GDM1 (cell line): ENCODE measurements around the gene SYCE1.
"Not testable (repeated sequence)": the region's sequence is repeated elsewhere in the genome, so short reads cannot be mapped to it uniquely, and the experiment has no call there.

ENCODE experiments used
- DNase-seq: peaks from one replicate; lab custom pipeline; 2025; lab: John Stamatoyannopoulos, UW

The SYCE1 gene, protein sequence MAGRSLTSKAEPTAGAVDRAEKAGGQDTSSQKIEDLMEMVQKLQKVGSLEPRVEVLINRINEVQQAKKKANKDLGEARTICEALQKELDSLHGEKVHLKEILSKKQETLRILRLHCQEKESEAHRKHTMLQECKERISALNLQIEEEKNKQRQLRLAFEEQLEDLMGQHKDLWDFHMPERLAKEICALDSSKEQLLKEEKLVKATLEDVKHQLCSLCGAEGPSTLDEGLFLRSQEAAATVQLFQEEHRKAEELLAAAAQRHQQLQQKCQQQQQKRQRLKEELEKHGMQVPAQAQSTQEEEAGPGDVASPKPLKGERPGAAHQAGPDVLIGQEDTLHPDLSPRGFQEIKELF

DNA sequence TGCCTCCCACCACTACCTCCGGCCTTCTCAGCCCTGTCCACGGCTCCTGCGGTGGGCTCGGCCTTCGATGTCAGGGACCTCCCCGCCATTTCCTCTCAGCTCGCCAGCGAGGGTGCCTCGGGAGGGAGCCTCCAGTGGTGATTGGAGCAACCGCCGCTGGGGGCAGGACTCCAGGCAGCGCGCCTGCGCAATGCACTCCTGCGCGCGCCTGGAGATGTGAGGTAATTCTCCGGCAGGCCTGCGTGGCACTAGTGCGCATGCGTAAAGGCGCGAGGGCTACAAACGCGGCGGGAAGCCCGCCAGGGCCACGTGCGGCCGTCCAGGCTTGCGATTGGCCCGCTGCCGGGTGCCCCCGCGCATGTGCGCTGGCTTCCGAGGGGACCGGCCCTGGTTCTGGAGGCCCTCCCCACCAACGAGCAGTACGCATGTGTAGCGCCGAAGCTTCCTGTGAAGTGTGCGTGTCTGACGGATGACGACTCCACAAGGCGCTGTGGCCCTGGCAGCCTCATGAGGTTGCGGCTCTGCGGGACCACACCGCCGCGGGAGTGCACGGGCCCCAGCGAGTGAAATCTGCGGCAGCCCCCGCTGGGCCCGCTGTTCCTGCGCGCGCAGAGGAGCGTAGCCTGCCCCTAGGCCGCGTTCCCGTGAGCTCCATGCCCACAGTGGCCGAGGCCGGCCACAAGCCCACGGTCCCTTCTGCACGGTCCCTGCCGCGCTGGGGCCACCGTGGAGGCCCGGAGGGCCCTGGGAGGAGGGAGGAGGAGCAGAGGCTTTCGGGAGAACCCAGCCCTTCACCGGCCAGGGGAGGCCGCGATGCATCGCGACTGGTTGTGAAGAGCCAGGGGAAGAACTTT lies at the start of gene SYCE1:
Gene SYCE1, minus strand, starts transcription at position 143 of the 854 bp plus-strand sequence. Its CDS starts 54 bp downstream, at position 89.
- no peak for DNase-seq

DNA sequence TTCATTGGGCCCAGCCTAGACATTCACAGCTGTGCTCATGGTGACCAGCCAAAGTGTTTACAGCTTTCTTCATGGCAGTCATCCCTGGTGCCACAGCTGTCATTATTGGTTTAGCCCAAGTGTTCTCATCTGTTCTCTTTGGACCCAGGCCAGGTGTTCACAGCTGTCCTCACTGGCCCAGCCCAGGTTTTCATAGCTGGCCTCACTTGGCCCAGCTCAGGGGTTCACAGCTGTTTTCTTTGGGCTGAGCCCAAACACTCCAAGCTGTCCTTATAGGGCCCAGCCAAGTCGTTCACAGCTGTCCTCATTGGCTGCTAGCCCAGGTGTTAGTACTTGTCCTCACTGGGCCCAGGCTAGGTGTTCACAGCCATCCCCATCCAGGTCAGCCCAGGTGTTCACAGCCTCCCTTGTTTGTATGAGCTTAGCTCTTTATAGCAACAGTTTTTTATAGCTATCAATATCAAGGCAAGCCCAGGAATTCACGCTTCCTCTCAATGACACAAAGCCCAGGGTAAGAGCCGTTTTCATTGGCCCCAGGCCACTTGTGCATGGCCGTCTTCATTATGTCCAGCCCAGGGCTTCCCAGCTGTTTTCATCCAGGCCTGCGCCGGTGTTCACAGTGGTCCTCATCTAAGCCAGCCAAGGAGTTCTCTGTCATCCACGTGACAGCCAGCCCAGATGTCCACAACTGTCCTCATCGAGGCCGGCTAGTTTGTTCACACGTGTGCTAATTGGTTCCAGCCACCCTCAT lies 49.6 kb upstream of the SYCE1 start:
- DNase-seq: no peak

DNA sequence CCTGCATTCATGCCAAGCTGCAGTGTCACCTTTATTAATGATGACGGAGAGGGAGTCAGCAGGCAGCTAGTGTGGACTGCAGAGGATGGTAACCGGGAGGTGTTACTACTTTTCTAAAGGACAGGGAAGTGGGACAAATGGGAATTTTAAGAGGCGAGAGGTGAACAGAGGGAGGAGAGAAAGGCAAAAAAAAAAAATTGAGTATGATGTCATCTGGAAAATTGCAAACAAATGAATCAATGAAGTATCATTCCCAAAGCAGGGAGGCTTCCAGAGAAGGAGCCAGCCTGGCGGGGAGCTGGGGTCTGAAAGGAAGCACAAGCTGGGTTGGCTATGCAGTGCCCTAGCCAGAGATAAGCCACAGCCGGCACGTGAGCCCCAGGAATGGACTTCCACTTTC lies 48.3 kb upstream of the SYCE1 start:
- DNase-seq: no peak

DNA sequence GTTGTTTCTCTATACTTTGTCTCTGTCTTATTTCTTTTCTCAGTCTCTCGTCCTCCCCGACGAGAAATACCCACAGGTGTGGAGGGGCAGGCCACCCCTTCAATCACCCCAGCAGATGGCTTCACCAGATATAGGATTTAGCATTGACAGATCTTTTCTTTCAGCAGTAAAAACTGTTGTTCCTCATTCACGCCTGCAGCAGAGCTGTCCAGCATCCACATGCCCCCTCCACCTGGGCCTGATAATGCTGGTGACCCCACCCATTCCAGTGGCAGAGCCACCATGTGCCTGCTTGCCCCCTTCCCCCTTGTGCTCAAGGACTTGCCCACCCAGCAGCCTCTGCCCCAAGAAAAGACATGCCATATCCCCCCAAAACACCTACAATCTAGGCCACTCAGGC lies 45.7 kb upstream of the SYCE1 start:
- DNase-seq: no peak

DNA sequence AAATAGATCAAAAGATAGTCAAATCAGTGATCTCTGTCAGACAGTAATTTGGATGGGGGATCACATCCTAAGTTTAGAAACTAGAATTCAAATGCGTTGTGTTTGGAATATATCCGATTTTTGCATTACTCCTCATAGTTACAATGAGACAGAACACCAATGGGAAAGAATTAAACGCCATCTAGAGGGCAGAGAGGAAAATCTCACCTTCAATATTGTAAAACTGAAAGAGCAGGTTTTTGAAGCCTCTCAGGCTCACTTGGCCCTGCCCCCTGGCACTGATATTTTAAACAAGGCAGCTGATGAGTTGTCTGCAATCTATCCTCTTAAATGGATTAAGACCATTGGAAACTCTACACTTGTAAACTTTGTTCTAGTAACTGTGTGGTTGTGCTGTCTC lies 43.5 kb upstream of the SYCE1 start:
- DNase-seq: peak; percentile 24

DNA sequence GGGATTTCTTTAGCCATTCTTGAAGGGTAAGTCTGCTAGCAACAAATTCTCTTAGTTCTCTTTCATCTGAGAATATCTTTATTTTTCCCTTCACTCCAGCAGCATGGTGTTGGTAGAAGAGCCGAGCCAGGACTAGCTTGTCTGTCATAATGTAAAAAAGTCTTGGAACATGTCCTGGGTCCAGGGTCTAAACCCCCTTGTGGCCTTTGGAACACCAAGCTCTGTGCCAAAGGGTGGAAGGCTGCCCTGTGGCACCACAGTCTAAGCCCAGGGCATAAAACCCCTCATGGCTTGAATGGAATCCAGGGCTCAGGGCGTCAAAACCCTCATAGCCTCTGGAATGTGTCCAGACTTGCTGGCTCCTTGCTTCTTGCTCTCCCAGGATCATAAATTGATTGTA lies 38.1 kb upstream of the SYCE1 start:
- DNase-seq: not testable (repeated sequence)

DNA sequence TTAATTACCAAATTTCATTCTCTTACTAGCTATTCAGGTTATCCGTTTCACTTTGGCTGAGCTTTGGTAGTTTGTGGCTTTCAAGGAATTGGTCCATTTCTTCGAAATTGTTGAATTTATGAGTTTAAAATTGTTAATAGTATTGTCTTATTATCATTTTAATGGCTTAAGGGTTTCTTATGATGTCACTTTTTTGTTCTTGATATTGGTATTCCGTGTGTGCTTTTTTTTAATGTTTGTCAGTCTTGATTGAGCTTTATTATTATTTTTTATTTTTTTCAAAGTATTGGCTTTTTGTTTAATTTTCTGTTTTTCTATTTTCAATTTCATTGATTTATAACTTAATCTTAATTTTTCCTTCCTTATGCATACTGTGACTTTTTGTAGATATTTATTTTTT lies 35.3 kb upstream of the SYCE1 start:
- DNase-seq: no peak

DNA sequence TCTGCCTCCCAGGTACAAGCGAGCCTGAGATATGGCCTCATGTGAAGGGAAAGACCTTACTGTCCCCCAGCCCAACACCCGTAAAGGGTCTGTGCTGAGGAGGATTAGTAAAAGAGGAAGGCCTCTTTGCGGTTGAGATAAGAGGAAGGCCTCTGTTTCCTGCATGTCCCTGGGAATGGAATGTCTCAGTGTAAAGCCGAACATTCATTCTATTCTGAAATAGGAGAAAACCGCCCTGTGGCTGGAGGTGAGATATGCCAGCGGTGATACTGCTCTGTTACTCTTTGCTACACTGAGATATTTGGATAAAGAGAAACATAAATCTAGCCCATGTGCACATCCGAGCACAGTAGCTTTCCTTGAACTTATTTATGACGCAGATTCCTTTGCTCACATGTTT lies 34.5 kb upstream of the SYCE1 start:
- DNase-seq: peak; percentile 72

DNA sequence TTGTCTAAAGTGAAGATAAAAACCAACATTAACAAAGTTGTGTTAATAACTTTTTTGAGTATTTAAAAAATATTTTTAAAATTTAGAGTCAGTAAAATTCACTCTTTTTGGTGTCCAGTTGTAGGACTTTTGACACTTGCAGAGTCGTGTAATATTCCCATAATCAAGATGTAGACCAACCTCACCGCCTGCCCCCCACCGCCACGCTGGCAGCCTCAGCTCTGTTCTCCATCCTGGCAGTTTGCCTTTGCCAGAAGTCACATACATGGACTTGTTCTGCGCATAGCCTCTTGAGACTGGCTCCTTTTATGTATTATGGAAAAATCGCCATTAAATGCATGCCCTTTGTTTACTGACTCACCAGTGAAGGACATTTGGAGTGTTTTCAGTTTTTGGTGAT lies 27.3 kb upstream of the SYCE1 start:
- no peak for DNase-seq

DNA sequence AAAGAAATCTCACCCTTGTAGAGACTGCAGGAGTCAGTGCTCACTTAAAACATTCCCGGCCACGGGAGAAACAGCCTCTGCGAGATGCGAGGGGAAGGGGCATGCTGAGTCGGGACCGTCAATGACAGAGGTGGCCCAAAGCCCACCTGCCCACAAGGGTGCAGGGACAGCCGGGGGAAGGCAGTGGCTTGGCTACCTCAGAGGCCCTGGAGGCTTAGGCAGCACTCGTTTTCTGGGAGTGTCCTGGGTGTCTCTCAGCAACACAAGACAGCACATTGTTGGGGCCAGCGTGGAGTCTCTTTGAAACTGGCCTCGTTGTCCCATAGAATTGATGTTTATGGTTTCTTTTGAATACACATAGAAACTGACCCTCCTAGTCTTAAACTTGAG lies 25.6 kb upstream of the SYCE1 start:
- no peak for DNase-seq

DNA sequence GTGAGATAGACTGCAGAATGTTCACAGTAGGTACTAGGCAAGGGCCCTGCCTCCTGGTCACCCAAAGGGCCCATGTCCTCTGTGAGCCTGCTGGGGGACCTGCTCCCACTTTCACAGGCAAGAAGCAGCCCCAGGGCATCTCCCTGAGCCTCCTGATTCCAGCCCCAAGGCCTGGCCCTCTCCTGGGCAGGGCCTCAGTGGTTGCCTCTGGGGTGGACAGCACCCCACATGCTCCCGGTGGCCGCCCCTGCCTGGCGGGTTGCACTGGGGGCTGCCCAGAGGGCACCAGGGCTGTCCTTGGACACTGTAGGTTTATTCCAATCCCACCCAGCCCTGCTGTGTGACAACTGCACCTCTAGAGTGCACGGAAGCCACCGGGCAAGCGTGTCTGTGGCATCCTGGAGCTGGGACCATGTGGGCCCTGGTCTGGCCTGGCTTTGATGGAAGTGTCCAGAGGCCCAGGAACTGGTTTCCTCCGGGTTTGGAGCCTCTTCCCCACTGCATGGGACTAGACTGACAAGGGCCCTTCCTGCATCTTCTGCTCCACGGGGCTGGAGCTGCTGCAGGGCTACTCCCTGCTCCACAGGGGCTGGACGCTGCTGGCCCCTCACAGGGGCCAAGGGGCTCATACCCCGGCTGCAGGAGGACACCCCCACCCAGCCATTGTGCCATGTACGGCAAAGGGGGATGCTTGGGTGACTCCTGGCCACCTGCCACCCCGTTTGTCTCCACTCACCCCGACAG lies 25.0 kb upstream of the SYCE1 start:
- no peak for DNase-seq

DNA sequence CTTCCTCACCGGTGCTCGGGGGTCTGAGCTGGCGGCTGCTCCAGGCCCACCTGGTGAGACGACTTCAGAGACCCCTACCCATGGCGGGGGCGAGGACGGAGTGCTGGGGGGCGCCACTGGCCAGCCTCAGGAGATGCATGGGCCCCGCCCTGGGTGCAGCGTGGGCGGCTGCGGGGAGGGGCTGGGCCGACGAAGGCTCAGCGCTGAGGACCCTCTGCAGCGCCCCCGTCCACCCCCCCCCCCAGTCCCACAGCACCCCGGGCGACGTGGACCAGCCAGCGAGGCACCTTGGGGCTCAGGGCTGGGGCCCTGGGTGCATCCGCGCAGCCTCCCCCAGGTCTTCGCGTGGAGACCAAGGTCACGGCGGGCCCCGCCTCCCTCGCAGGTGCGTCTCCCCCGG lies 11.7 kb upstream of the SYCE1 start:
- not testable (repeated sequence) for DNase-seq

DNA sequence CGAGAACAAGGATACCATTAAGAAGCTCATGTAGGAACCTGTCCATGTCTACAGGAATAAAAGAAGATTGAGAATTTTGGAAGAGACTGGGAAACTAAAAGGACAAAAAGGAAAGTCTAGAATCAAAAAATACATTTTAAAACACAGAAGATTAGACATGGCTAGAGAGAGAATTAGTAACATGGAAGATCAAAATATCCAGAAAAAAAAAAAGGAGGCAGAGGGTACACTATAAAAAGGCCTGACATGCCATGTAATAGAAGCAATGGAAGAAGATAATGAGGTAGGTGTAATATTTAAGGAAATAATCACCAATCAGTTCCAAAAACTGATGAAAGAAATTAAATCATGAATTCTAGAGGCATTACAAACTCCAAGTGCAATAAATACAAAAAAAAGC lies 8.1 kb upstream of the SYCE1 start:
- DNase-seq: not testable (repeated sequence)

DNA sequence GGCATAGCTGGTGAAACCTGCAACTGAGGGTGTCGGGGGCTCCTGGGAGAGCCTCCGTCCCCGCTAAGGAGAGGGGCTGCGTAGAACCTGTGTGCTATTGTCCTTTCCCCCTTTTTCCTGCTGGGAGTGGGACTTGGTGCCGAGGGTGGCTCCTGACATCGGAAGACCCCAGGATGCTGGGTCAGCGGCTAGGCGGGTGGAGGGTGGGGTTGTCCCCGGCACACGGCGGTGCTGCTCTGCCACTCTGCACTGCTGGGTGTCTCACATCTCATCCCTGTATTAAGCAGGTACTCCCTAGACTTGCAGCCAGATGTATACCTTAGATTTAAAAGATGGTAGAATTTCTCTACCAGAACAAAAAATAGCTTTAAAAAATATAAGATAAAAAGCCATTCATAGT lies 6.7 kb upstream of the SYCE1 start:
- DNase-seq: not testable (repeated sequence)

DNA sequence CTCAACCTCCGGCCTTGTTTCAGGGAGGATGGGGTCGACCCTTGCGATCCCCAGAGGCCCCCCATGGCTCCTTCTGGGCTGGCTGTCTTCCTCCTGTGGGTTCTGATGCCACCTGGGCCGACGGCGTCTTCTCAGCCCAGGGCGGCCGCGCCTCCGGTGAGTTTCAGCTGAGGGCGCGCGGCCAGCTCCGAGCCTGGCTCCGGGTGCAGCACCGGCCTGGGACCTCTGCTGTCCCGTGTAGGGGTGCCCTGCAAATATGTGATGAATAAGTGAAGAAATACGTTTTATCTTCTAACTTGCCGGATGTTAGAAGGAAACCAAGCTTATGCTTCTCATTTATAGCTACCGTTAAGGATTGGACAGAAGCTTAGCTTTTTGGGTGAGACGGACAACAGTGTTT lies 4.4 kb upstream of the SYCE1 start:
- DNase-seq: not testable (repeated sequence)

DNA sequence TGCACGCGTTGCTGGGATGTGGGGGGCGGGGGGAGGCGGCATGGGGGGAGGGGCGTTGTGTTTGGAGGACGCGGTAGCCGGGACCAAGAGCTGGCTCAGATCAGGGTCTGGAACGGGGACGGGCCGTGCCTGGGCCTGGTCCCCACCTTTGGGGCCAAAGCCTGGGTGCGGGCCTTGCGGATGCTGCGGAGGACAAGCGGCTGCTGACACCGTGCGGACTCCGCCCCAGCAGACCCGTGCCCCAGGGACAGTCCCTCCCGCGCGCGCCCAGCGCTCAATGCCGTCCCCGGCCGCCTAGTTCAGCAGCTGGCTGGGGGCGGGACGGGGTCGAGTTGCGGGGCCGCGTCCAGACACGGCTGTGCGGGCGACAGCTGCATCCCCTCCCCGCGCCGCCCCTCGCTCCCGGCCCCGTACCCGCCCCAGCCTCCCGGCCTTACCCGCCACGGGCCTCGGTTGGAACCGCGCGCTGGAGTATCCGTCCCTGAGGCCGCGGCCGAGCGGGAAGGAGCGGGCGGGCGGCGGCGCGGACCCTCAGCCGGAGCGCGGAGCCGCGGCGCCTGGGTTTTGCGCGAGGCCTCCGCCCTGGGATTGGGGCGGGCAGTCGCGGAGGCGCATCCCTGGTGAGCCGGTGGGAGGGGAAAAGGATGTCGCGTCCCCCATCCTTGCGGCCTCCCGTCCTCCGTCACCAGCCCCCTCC lies 3.6 kb upstream of the SYCE1 start:
- not testable (repeated sequence) for DNase-seq

DNA sequence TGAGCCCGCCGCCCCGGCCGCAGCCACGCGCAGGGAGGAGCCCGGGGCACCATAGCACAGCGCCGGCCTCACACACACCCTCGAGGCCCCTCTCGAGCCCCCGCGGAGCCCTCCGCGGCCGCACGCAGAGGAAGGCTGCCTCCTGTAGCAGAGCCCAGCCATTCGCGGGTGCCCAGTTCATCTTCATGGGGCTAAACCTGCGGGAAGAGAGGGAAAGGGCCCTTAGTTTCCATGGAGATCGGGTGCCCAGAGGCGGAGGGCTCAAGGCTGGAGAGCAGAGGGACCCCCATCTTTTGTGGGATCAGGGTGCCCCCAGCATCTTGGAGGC lies 2.9 kb upstream of the SYCE1 start:
- no peak for DNase-seq

DNA sequence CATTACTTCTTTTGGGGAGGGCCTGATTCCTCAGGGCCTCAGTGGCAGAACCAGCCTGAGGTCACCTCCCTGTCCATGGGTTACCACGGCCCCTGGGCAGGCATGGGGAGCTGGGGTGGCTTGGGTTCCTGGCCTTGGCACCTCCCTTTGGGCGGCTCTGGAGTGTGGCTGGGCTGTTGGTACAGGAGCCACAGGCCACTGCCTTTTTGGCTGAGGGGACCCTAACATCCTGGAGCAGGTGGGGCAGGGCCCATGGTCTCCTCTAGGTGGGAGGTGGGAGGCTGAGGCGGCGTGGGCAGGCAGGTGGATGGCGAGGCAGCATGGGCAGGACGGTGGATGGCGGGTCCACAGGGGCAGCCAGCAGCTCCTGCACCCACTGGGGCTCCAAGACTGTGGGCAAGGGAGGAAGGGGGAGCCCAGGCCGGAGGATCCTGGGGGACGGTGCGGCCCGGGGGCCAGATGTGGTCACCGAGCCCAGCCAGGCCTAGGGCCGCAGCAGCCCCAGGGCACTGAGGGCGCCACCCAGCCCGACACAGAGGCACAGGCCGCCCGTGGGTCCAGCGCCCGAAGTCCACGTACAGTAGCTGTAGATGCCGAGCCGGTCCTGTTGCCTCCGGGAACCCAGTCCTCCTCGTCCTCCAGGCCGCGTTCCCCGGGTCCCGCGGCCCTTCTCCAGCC lies 2.4 kb upstream of the SYCE1 start:
- DNase-seq: no peak

DNA sequence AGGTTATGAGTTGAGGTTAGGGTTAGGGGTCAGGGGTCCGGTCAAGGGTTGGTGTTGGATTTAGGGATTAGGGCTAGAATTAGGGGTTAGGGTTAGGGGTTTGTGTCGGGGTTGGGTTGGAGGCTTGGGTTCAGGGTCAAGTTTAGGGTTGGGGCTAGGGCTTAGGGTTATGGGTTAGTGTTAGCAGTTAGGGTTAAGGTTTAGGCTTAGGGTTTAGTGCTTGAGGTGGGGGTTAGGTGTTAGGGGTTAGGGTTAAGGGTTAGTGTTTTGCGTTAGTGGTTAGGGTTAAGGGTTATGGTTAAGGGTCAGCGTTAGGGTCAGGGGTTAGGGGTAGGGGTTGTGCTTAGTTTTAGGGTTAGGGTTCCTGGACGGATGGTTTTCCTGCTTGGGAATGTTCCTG lies 1.7 kb upstream of the SYCE1 start:
- no peak for DNase-seq

DNA sequence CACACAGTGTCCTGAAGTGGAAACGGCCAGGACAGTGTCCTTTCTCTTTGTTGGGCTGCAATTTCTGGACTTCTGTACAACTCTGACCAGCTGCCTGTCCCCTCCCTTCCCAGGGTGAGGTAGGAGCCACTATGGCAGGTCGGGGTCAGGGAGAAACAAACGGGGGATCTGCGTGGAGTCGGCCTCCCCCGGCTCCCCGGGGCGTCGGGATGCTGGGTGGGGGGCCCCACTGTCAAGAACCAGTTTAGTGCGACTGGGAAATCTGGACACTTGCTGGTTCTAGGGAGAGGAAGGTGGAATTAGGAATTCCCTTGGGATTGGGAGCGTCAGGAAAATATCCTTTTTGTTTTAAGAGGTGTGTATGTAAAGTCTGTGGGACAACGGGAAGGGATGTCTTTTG lies 567 bp downstream of the SYCE1 start:
- DNase-seq: no peak

DNA sequence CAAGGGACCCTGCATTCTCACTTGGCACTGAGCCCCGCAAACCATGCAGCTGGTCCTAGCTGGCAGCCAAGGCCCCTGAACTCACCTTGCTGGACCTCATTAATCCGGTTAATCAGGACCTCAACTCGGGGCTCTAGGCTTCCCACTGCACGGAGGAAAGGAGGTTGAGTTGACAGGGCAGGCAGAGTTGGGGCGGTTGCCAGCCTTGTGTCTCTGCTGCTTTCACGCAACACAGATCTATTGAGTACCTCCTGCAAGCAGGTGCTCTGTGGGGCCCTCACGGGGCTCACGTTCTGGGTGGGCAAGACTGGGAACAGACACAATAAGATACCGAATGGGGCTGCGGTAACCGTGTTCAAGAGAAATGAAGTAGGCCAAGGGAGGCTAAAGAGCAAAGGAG lies 6.2 kb downstream of the SYCE1 start:
- no peak for DNase-seq
